Bone marrow (tissue), 2 donors: ENCODE data around the gene FAM53C.
"Not testable (repeated sequence)": the region's sequence is repeated elsewhere in the genome, so short reads cannot be mapped to it uniquely, and the experiment has no call there.

Experiments used
- DNase-seq, 2 donors: peaks; one replicate each; lab custom pipeline; 2025; lab: John Stamatoyannopoulos, UW

FAM53C gene

DNA sequence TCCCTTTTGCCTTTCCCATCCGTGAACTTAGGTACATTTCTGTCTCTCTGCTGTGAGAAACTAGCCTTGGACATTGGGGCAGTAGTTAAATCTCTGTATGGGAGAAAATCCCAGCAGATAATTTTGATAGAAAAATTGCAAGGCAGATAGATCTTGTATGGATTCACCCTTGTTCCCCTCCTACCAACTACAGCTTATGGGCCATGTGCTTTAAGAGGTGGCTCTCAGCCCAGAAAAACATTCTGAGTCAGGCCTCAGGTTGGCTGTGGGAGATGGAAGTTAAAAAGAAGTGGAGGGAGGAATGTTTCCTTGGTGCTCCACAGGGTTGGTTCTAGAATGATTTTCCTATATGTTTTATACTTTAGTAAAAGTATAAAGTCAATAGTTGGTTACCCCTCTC lies 13.0 kb downstream of the FAM53C start:
- DNase-seq, result no peak

DNA sequence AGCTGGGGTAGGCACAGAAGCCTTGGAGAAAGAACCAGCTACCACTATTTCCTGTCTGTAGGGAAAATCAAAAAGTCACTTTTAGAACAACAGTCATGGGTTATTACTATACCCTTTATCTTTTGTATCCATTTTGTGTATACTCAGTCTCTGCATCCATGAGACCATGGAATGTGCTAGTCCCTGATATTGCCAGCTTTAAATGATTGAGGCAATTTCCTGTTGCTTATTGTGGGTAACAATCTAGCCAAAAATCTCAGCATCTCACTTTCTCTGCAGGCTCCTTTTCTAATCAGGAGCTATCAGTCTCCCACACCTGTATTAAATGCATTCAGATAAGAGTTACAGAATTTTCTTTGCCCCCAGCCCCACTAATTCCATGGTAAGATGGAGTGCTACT lies 13.5 kb downstream of the FAM53C start:
- DNase-seq, result no peak

DNA sequence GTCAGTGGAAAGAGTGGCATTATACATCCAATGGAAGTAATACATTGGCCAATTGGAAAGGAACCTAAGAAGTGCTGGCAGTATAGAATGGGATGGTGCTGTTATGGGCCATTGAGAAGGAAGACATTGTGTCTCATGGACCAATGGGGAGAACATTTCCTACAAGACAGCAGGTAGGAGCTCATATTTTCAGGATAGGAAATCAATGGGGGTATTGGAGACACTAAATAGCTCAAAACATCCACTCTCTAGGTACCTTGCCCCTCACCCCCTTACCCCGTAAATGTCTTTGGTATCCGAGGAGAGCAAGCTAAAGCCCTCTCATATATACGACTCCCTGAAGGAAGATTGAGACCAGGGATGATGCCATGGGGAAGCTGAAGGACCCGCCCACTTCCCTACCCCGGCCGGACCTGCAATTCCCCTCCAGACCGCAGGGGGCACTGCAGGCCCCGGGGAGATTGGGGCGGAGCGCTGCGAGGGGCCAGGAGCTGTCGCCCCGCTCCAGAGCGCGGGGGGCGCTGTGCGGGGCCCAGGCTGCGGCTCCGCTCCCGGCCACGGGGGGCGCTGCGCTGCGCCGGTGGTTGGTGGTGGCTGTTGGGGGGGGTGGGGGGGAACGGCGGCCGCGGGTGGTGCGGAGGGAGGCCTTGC lies 14.1 kb downstream of the FAM53C start, which contains the start of gene KDM3B:
TSS of gene KDM3B (plus strand) at position 615 of the 651 bp plus-strand sequence. CDS start 111 bp downstream, outside the sequence.
- peak in 1 of 2 donors; percentile 76 for DNase-seq

DNA sequence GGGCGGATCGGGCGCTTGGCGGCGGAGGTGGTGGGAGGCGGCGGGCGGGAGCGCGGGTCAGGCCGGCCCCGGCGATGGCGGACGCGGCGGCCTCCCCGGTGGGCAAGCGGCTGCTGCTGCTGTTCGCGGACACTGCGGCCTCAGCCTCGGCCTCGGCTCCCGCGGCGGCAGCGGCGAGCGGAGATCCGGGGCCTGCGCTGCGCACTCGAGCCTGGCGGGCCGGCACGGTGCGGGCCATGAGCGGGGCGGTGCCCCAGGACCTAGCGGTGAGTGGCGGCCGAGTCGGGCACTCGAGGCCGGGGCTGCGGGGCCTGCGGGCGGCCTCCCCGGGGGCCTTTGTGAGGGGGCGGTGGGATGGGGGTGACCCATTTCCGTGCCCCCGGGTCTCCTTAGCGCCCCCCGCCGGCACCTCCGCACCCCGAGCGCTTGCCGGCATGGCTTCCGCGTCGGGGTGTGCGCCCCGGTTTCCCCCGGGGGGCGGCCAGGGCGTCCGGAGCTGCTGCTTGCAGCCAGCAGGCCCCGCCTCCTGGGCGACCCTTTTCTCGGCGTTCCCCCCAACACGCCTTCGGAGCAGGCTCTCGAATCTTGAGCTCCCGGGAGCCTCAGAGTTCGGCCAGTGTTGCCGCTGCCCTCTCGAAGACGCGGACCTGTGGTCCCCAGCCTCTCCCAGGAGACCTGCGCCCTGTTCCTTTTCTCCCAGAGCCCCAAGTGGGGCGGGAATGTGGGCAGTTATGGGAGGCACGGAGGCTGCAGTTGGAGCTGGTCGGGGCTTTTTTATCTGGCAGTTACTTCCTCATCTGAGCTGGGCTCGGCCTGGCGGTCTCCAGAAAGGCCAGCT lies 14.9 kb downstream of the FAM53C start:
- peak; percentile 54 to 78 for DNase-seq

DNA sequence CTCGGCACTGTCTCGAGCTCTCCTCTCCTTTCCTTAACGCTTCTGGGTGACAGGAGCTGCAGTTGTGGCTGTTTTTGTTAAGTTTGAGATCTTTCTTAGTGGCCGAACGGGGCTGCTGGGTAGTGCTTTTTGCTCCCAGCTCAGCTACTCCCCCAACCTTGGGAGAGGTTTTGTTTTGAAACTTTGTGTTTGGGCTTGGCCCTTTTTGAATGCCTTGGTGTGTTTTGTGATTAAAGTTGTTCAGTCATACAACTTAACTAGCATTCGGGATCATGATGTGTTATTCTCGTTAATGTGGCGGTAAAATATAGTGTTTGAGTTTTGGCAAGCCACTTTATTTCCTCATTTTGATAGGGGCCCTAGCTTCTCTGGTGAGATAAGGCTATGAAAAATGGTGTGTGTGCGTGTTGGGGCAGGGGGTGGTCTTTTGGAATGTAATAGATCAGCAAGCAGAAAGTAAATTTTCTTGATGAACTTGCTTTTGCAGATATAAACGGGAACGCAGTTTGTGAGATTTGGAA lies 15.6 kb downstream of the FAM53C start:
- no peak for DNase-seq

DNA sequence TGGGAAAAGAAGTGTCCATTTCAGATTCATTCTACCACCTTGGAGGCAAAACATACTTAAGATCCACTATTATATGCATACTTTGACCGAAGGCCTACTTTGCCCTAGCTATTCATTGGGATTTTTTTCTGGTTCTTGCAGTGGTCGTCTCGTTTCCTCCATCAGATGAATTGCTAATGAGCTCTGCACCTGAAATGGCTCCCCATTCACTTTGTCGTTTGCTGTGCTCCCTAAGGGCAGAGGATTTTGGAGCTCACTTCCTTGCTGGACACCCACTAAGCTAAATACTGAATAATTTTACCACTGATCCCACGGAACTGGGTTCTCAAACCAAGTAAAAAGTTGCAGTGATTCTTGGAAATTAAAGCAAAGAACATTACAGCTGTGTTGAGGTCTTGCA lies 16.3 kb downstream of the FAM53C start:
- no peak for DNase-seq

DNA sequence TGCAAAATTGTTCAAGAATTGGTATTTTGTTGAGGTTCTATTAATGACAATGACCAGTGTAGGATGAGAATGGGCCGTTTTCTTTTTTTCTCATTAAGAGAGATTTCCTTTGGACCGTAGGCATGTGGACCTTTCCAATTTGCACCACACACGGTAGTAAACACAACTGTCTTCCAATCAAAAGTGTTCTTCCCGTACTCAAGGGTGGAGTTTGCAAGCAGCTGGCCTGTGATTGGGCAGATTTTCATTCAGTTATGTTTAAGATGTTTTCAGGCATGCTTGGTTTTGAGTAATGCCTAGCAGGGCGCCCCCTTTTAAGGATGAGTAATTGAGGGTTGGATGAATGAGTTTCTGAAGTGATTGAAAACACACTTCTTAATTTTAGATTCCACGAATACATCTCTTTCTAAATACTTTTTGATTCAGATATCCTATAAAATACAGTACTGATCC lies 16.9 kb downstream of the FAM53C start:
- DNase-seq, result peak in 1 of 2 donors; percentile 44

DNA sequence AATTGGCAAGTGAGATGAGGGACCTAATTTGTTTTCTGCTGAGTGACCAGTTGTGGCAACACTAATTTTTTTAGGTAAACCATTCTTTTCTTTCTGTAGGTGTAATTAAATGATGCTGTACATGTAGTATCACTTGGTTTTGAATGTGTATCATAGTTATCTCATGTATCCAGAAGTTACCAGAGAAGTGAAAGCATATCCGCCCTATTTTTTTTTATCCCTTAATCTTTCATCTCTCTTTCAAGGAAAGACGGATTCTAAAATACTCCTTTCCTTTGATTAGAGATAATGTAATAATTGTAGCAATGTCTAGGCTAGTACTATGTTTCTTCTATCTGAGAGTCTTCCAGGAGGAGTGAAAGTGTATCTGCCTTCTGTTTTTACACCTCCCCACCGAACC lies 21.6 kb downstream of the FAM53C start:
- no peak for DNase-seq

DNA sequence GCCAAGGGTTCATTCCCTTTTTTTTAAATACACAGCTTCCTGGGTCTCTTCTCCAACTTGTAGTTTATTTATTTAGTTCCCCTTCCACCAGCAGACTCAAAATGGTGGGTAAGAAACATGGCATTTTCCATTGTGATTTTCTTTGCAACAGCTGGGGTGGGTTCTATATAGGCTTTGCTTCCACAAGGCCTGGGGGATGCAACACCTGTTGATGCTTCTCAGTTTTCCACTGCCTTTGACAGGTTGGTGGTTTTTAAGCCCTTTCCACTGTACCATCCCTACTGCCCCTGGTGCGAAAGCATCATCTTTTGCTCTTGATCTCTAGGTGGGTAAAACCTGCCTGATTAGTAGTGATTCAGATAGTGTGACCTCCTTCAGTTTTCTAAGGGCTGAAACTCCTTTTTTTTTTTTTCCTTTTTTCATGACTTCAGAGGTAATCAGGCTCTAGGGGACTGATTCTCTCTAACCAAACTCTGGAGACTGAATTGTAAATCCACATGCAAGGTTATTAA lies 22.9 kb downstream of the FAM53C start:
- DNase-seq, result no peak

DNA sequence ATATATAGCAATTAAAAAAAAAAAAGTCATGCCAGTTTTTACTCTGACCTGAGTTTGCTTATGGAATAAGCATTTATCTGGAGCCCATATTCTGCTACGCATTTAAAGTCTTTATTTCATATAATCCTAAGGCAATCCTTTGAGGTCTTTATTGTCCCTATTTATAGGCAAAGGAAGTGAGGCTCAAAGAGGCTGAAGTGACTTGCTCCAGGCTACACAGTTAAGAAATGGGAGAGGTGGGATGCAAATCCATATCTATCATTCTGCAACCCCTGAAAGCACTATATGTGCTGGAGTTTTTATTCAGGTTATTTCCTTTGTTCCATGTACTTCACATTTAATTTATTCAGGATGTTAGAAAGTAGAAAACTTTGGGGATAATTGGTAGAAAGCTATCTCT lies 26.5 kb downstream of the FAM53C start:
- DNase-seq, result no peak

DNA sequence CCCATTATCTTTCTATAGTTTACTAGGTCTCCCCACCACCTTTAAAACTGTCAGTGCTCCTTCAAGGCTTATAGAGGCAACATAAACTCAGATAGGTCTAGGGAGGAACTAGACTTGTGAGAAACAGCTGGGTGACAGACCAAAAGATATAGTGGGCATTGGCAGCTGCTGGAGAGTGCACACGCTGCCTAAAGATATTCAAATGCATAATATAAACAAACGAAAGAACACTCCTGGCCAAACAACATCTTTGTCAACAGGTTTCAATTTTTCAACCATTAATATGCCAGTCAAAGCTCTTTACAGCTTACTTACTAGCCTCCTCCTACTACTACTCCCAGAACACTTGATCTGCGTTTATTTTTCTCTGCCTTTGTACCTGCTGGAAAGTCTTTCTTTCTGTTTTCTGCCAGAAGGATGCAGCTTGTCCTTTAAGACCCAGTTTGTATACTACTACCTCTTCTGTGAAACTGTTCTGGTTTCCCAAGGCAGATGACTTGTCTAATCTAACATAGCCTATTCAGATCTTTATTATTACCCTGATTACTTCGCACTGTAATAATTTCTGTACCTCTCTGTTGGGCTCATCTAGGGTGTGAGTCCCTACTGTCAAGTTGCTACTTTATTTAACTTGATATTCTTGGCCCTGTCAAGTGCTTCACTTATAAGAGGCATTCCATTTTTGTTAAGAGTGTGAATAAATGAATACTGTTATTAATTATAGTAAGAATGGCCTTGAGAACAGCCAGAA lies 28.7 kb downstream of the FAM53C start:
- no peak for DNase-seq

DNA sequence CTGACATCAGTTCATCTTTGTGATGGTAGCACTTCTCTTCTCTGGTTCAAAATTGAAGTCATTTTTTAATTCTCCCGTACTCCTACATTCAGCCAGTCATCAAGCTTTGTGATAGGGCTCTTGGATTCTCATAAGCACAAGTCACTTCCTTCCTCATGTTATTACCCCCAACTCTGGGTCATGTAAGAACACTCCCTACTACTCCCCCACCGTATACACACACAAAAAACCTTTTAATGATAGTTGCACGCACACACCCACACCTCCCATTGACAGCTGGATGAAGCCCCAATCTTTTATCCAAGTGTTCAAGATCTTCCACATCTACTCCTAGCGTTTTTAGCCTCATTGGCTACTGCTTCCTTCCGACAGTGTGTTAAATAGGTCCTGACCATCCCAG lies 31.2 kb downstream of the FAM53C start:
- DNase-seq, result peak; percentile 11 to 47

DNA sequence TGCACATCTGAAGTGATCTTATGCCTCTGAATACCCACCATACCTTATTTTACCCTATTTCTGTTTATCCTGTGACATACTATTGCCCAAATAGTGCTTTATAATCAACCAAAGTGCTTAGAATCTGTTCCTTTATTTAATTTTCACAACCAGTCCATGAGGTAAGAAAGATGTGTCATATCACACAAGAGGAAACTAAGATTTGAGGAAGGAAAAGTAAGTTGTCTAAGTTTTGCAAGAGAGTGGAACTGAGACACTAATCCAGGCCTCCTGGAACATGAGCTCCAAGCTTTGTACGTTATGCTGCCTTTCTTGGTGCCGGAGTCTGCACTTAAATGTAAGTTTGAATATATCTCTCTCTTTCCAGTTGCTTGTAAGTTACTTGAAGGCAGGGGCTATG lies 31.6 kb downstream of the FAM53C start:
- peak in 1 of 2 donors; percentile 57 for DNase-seq

DNA sequence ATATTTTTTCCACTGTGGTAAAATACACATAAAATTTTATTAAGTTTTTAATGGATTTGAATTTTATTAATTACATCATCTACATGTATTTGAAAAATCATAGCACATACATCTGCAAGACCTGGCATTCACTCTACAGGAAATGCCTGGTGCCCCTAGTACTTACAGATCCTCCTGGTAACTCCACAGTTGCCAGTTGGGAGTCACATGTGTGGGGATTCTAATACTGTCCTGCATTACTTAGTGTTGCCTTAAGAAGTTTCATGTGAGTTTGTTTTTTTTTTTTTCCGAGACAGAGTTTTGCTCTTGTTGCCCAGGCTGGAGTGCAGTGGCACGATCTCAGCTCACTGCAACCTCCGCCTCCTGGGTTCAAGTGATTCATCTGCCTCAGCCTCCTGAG lies 32.5 kb downstream of the FAM53C start:
- DNase-seq, result no peak

DNA sequence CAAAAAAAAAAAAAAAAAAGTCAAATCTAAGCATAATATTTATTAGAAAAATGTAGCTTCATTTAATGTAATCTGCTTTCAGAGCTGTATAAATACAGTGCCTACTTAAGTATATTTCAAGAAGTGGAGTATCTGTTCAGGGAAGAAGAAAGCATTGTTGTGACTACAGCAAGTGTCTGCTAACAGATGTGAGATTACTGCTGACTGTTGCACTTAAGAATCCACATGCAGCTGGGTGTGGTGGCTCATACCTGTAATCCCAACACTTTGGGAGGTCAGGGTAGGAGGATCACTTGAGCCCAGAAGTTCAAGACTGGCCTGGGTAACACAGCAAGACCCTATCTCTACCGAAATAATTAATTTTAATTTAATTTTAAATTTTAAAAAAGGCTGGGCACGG lies 33.4 kb downstream of the FAM53C start:
- DNase-seq, result no peak

DNA sequence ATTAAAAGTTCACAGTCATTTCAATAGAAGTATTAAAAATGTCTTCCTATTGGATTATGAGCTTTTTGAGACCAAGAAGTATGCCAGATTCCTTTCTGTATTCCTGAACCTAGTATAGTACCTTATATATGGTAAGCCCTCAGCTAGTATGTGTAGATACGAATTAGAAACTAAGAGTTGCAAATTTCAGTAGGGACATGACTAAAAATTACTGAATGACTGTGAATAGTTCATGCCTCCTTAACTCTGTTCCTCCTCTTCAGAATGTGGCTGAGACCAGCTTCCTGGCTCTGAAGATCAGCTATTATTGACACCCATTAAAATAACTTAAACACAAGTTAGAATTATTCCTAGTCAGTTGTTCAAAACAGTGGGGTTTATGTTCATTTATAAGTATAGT lies 34.2 kb downstream of the FAM53C start:
- DNase-seq, result no peak

DNA sequence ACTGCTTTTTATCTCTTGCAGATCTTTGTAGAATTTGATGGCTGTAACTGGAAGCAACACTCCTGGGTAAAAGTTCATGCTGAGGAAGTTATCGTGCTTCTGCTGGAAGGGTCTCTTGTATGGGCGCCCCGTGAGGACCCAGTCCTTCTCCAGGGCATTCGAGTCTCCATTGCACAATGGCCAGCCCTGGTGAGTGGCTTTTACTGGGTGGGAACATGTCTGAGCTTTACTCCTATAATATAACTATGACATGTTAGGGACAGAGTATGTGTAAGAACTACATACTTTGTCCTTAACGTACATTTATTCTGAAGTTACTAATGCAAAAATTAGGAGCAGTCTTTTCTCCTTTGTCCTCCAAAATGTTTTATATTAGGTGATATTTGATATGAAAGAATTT lies 34.6 kb downstream of the FAM53C start:
- DNase-seq, result no peak

DNA sequence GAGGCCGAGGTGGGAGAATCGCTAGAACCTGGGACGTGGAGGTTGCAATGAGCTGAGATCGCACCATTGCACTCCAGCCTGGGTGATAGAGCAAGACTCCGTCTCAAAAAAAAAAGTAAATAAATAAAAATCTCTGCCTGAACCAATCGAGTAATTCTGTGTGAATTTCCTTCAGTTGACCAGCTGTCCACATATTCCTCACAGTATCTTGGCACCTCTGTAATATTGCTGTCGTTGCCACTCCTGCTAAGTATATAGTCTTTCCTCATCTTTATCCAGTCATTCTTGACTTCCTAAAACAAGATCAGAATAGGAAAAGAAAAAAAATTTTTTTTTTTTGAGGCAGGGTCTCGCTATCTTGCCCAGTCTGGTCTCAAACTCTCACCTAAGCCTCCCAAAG lies 44.3 kb downstream of the FAM53C start:
- DNase-seq, result no peak

DNA sequence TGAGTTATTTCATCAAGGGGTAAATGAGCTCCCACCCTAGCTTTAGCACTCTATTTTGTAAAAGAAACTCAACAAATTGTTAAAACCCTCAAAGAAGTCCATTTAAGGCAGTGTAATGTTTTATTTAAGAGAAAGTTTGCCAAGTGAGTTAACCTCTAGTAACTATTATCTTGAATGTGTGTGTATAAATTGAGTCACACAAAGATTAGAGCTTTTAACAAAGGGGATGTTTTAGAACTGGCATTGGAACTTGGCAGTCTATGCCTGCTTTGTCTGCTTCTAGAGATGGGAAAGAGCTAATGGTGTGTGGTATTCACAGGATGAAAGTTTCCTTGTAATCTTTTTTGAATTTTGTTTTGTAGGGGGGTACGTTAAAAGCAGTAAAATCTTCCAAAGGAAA lies 47.6 kb downstream of the FAM53C start:
- DNase-seq, result no peak

DNA sequence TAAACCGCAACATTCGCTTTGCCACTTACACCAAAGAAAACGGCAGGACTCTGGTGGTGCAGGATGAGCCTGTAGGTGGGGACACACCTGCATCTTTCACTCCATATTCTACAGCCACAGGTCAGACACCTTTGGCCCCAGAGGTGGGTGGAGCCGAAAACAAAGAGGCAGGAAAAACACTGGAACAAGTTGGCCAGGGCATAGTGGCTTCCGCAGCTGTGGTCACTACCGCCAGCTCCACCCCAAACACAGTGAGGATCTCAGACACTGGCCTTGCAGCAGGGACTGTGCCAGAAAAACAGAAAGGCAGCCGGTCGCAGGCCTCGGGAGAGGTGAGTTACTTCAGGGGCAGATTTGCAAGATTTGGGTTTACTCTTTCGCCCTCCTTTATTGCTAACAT lies 48.2 kb downstream of the FAM53C start:
- no peak for DNase-seq

DNA sequence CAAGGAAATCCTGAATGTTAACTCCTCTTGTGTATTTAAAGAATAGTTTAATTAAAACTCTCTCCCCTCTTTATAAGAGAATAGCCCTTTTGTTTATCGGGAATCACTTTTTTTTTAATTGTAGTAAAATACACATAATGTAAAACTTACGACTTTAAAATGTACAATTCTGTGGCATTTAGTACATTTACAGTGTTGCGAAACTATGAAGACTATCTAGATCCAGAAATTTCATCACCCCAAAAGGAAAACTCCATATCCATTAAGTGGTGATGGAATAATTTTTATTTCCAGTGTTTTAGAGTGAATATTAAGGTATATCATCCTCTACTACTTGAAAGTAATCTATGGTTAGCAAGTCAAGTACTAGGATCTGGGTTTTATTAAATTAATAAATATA lies 51.3 kb downstream of the FAM53C start:
- DNase-seq, result no peak

DNA sequence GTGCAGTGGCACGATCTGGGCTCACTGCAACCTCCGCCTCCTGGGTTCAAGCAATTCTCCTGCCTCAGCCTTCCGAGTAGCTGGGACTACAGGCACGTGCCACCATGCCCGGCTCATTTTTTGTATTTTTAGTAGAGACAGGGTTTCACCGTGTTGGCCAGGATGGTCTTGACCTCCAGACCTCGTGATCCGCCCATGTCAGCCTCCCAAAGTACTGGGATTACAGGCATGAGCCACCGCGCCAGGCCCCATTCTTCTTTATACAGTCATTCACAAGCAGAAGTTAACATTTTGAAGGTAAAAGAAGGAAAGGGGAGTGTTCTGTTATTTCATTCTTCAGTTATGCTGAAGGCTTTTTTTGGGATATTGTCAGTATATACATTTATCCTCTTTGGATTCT lies 51.8 kb downstream of the FAM53C start:
- not testable (repeated sequence) for DNase-seq
